K562 (cell line): ENCODE measurements around the gene GATA2. TPM values are rescaled to one million over a fixed set of nuclear protein-coding genes. Genes with fewer than 3 reads are reported as not detected.

ENCODE experiments used
- BCOR ChIP-seq: fragments of 450-650 bp; IDR thresholded peaks from 2 replicates; pipeline ENCODE4 v1.6.1; 2016
- BRD9 ChIP-seq: fragments of 450-650 bp; IDR thresholded peaks from 2 replicates; pipeline ENCODE4 v1.6.1; 2018; ENCODE audit warnings: low read depth; ENCODE audit not compliant: partially characterized antibody
- BRF2 ChIP-seq: IDR thresholded peaks from 3 replicates; pipeline ENCODE4 v1.6.1; 2011; ENCODE audit warnings: borderline replicate concordance, mild to moderate bottlenecking; ENCODE audit not compliant: insufficient read length, insufficient read depth
- E2F8 ChIP-seq: fragments of 450-650 bp; IDR thresholded peaks from 2 replicates; pipeline ENCODE4 v1.7.1; 2018; ENCODE audit warnings: mild to moderate bottlenecking, low read depth; ENCODE audit not compliant: partially characterized antibody
- HDAC1 ChIP-seq, 2 experiments: fragments of 450-650 bp; IDR thresholded peaks; 2 replicates each; pipeline ENCODE4 v1.6.1; 2016 to 2017; ENCODE audit warnings: inconsistent platforms in 1 of 2, mild to moderate bottlenecking in 1 of 2, moderate library complexity in 1 of 2
- HDAC2 ChIP-seq: fragments of 450-650 bp; IDR thresholded peaks from 2 replicates; pipeline ENCODE4 v1.6.1; 2016; ENCODE audit warnings: mild to moderate bottlenecking
- KDM1A ChIP-seq, 2 experiments: fragments of 450-650 bp; IDR thresholded peaks; 2 replicates each; pipeline ENCODE4 v1.6.1; 2016; ENCODE audit warnings: mild to moderate bottlenecking in 2 of 2
- KLF1 ChIP-seq: fragments of 450-650 bp; IDR thresholded peaks from 2 replicates; pipeline ENCODE4 v1.6.1; 2016; ENCODE audit warnings: missing genetic modification characterization, missing compliant biosample characterization
- MTF1 ChIP-seq: fragments of 250-450 bp; sonication (Bioruptor Pico); IDR thresholded peaks from 2 replicates; pipeline ENCODE4 v1.9.0; 2021; ENCODE audit warnings: moderate library complexity, mild to moderate bottlenecking, inconsistent platforms, borderline replicate concordance
- NFIX ChIP-seq: fragments of 250-450 bp; sonication (Bioruptor Pico); IDR thresholded peaks from 2 replicates; pipeline ENCODE4 v1.4.0; 2020; ENCODE audit warnings: low read depth, mild to moderate bottlenecking, moderate library complexity
- NFRKB ChIP-seq: fragments of 450-650 bp; IDR thresholded peaks from 2 replicates; pipeline ENCODE4 v1.6.1; 2016; ENCODE audit warnings: low read depth
- PHF20 ChIP-seq: fragments of 450-650 bp; IDR thresholded peaks from 2 replicates; pipeline ENCODE4 v1.6.1; 2018; ENCODE audit not compliant: partially characterized antibody
- PHTF2 ChIP-seq: fragments of 250-450 bp; sonication (Bioruptor Pico); IDR thresholded peaks from 2 replicates; pipeline ENCODE4 v1.5.0; 2021; ENCODE audit warnings: mild to moderate bottlenecking
- RBM25 ChIP-seq: fragments of 200-400 bp; formaldehyde crosslinking; IDR thresholded peaks from 2 replicates; pipeline ENCODE4 v1.6.1; 2018; ENCODE audit warnings: low read length, low read depth, moderate library complexity; ENCODE audit not compliant: severe bottlenecking
- RCOR1 ChIP-seq, 2 experiments: IDR thresholded peaks; 2 replicates each; pipeline ENCODE4 v1.6.1; 2012; ENCODE audit warnings: low read depth in 2 of 2, low read length in 2 of 2, borderline replicate concordance in 1 of 2, improper control_type of control experiment in 1 of 2
- SMARCA5 ChIP-seq: fragments of 450-650 bp; IDR thresholded peaks from 2 replicates; pipeline ENCODE4 v1.6.1; 2016
- SP1 ChIP-seq: sonication (generic); formaldehyde crosslinking; IDR thresholded peaks from 2 replicates; pipeline ENCODE4 v1.8.1; 2022; ENCODE audit warnings: mild to moderate bottlenecking, missing genetic modification reagents
- SPI1 ChIP-seq: IDR thresholded peaks from 2 replicates; pipeline ENCODE4 v1.6.1; 2011; ENCODE audit warnings: low read depth, low read length, control low read depth, borderline replicate concordance
- SUPT5H ChIP-seq: fragments of 450-650 bp; IDR thresholded peaks from 2 replicates; pipeline ENCODE4 v1.6.1; 2016
- XRCC3 ChIP-seq: fragments of 450-650 bp; IDR thresholded peaks from 2 replicates; pipeline ENCODE4 v1.6.1; 2017; ENCODE audit warnings: mild to moderate bottlenecking, moderate library complexity
- ZBTB8A ChIP-seq: fragments of 450-650 bp; IDR thresholded peaks from 2 replicates; pipeline ENCODE4 v1.6.1; 2018; ENCODE audit warnings: mild to moderate bottlenecking, moderate library complexity; ENCODE audit not compliant: partially characterized antibody
- ZC3H11A ChIP-seq: IDR thresholded peaks from 2 replicates; pipeline ENCODE4 v1.6.1; 2012; ENCODE audit warnings: low read depth, low read length, improper control_type of control experiment
- ZNF263 ChIP-seq: sonication (generic); formaldehyde crosslinking; IDR thresholded peaks from 2 replicates; pipeline ENCODE4 v1.8.0; 2022; ENCODE audit warnings: mild to moderate bottlenecking, missing genetic modification reagents, borderline replicate concordance
- ZNF324 ChIP-seq: fragments of 250-450 bp; sonication (Bioruptor Pico); IDR thresholded peaks from 2 replicates; pipeline ENCODE4 v1.4.0; 2020; ENCODE audit warnings: mild to moderate bottlenecking
- ZNF740 ChIP-seq, 3 experiments: fragments of 200-800 bp in 1 of 3; sonication (Bioruptor generic) in 1 of 3; sonication (generic) in 1 of 3; formaldehyde crosslinking in 1 of 3; IDR thresholded peaks; 2 replicates each; pipeline versions ENCODE4 v1.6.1 to v1.8.0; 2016 to 2022; ENCODE audit warnings: mild to moderate bottlenecking in 2 of 3, missing compliant biosample characterization in 2 of 3, missing genetic modification characterization in 2 of 3, missing genetic modification reagents in 1 of 3
- ZNF830 ChIP-seq: fragments of 250-450 bp; sonication (Bioruptor Pico); IDR thresholded peaks from 2 replicates; pipeline ENCODE4 v1.5.0; 2021; ENCODE audit warnings: mild to moderate bottlenecking
- polyA plus RNA-seq, 8 experiments: library from polyadenylated mRNA; depleted of rRNA in 4 of 8; stranded (reverse) in 5 of 8; unstranded in 3 of 8; fragments of >200 nt; fragmentation: Nextera tagmentation in 2 of 8; fragmentation: Illumina TruSeq in 1 of 8; extraction: Ambion mirVana in 2 of 8; extraction: Trizol in 1 of 8; gene quantifications; 2 replicates each; pipeline versions ENCODE4 v1.2.1 to v1.2.3, GENCODE V29; 2011 to 2014; ENCODE audit warnings: inconsistent platforms in 1 of 8, missing spikeins in 1 of 8
- total RNA-seq, 7 experiments: library from RNA; depleted of rRNA in 6 of 7; stranded (reverse); fragments of >200 nt in 6 of 7; fragmentation: Illumina TruSeq in 2 of 7; extraction: Trizol in 2 of 7; gene quantifications; 2 replicates each; pipeline versions ENCODE4 v1.2.1 to v1.2.3, GENCODE V29; 2011 to 2021; ENCODE audit warnings: low replicate concordance in 1 of 7

Gene GATA2
- total and polyA plus RNA-seq, 9 of the 15 experiments (the other 6 are each of a cell fraction or from before 2014, with no cell fraction given) = 8.5 to 218 (median 50.8) TPM

- TF ChIP-seq BRF2 = no peak
- TF ChIP-seq HDAC1 (IDR thresholded peaks at IDR 0.05) = peak in 1 of 2 experiments; percentile 11; a peak in 1 of 4 replicates
- TF ChIP-seq KDM1A (IDR thresholded peaks at IDR 0.05) = peak; percentile 60 to 78; a peak in 3 of 4 replicates
- TF ChIP-seq XRCC3 = no peak
- peak; percentile 69; the same call in 1 of the 2 replicates for TF ChIP-seq HDAC2
- TF ChIP-seq ZNF324 (CRISPR knock-in tag) = no peak
- TF ChIP-seq MTF1 = peak; percentile 90
- peak; percentile 49 for TF ChIP-seq SP1
- peak; percentile 44; the same call in 1 of the 2 replicates for TF ChIP-seq ZNF263 (CRISPR knock-in tag)
- TF ChIP-seq BRD9 = peak; percentile 4
- no peak for TF ChIP-seq NFIX
- peak; percentile 49; the same call in 1 of the 2 replicates for TF ChIP-seq SMARCA5
- TF ChIP-seq PHTF2 (CRISPR knock-in tag) = no peak
- TF ChIP-seq ZC3H11A = no peak
- TF ChIP-seq KLF1 (tag) = no peak
- no peak for TF ChIP-seq ZNF830
- TF ChIP-seq RBM25 = peak; percentile 63
- peak; percentile 89 for TF ChIP-seq BCOR
- TF ChIP-seq RCOR1 (IDR thresholded peaks at IDR 0.05; ENCODE audit: borderline replicate concordance in 1 of 2, low read depth in 2 of 2, low read length in 2 of 2) = peak in 1 of 2 experiments; percentile 23; a peak in 1 of 4 replicates
- peak; percentile 57; the same call in 1 of the 2 replicates for TF ChIP-seq NFRKB
- no peak for TF ChIP-seq ZNF740 (CRISPR knock-in tag; IDR thresholded peaks at IDR 0.05)
- TF ChIP-seq ZNF740 (tag; IDR thresholded peaks at IDR 0.05) = 0 out of 4 replicates have a peak, but pooled peaks of 1 of the 2 experiments have one; percentile 19
- TF ChIP-seq SUPT5H = no peak
- no peak for TF ChIP-seq E2F8
- no peak for TF ChIP-seq ZBTB8A
- TF ChIP-seq PHF20 = peak; percentile 17
- TF ChIP-seq SPI1 = no peak
Observed at GRCh38 chr3:128488636-128488990, 4.4 kb downstream of the GATA2 start (continued).
